D341Med (cell line): Measurements from ENCODE around the gene PTGES3.
A peak's percentile ranks its signal among the peaks of the same experiment; 100 is the strongest.
"Not testable (repeated sequence)": the region's sequence is repeated elsewhere in the genome, so short reads cannot be mapped to it uniquely, and the experiment has no call there.

Experiments used
- DNase-seq: peaks from one replicate; pipeline ENCODE4 v3.0.0; 2012; ENCODE audit warnings: low spot score

PTGES3 gene

DNA sequence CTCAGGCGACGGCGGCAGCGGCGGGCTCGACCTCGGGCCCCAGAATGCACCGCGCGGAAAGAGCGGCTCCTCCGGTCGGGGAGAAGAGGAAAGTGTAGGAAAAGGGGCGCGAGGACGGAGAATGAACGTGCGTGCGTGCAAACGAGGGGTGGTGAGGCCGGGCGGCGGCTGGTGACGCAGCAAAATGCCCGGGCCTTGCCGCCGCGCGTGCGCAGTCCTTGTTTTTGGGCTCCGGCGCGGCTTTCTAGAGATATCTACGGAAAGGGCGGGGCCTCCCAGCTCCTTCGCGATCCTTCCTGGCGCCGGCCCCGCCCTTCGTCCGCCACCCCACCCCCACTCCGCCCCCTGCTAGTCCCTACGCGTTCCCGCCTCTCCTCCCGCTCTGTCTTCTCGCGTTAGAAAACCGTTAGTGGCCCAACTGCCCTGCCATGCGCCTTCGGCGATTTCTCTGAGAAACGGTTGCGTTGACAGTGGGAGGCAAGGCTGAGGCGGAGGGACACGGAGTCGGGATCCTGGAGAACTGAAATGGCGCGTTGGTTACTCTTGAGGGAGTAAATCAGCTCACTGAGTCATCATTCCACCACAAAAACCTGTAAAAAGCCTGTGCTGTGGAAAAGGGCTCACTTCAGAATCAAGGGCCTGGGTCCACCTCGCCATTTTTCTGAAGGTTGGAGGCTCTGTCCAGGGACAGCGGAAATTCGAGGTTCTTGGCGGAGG is at the start of gene PTGES3:
Gene PTGES3 (minus strand): TSS at position 156 of the 717 bp plus-strand sequence. CDS start 285 bp downstream, outside the sequence.
- peak; percentile 98 for DNase-seq

DNA sequence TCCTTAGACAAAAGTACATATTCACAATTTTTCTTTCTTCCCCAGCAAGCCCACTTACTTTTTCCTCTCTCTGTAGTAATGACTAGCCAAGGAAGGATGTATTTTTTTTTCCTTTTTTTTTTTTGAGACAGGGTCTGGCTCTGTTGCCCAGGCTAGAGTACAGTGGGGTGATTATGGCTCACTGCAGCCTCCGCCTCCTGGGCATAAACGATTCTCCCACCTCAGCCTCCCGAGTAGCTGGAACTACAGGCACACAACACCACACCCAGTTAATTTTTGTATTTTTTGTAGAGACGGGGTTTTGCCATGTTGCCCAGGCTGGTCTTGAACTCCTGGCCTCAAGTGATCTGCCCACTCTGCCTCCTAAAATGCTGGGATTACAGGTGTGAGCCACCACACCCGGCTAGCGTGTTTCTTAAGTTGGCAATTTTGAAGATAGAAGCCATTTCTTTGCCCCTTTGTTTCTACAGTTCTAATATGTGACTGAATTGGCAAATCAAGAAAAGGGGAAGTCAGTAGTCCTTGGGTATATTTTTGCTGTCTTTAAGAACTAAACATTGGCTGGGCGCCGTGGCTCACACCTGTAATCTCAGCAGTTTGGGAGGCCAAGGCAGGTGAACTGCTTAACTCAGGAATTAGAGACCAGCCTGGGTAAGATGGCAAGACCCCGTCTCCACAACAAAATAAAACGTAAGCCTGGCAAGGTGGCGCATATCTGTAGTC is 40.2 kb upstream of the PTGES3 start:
- DNase-seq: no peak

DNA sequence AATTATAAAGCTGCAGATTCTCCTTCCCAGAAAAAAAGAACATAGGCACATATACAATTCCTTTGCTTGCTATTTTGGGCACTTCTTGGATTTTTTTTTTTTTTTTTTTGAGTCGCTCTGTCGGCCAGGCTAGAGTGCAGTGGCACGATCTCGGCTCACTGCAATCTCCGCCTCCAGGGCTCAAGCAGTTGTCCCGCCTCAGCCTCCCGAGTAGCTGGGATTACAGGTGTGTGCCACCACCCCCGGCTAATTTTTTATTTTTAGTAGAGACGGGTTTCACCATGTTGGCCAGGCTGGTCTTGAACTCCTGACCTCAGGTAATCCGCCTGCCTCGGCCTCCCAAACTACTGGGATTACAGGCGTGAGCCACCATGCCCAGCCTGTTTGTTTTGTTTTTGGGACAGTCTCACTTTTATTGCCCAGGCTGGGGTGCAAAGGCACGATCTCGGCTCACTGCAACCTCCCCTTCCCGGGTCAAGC is 38.2 kb upstream of the PTGES3 start:
- not testable (repeated sequence) for DNase-seq

DNA sequence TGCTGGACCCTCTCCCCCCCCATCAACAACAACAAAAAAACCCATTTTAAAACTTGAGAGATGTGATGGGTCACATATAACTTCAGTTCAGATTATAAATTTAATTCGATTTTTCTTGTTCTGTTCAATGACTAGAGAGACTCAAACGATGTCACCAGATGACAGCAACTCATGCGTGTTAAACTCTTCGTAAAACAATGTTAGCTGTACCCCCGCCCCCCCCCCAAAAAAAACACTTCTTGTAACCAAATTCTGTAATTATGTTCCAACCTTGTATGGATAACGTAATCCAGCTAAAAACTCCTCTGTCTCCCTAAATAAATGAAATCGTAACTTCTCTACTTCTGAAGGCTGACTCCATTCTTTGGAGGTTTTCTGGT is 37.6 kb upstream of the PTGES3 start:
- no peak for DNase-seq

GRCh38 chr12:56724972-56725722 is 37.1 kb upstream of the PTGES3 start, which contains the start of gene NACA:
TSS of gene NACA (minus strand) at chr12:56725299. CDS start at chr12:56724521, 778 bp downstream.
- peak; percentile 97 for DNase-seq

GRCh38 chr12:56724701-56724971 is 36.6 kb upstream of the PTGES3 start:
- no peak for DNase-seq

DNA sequence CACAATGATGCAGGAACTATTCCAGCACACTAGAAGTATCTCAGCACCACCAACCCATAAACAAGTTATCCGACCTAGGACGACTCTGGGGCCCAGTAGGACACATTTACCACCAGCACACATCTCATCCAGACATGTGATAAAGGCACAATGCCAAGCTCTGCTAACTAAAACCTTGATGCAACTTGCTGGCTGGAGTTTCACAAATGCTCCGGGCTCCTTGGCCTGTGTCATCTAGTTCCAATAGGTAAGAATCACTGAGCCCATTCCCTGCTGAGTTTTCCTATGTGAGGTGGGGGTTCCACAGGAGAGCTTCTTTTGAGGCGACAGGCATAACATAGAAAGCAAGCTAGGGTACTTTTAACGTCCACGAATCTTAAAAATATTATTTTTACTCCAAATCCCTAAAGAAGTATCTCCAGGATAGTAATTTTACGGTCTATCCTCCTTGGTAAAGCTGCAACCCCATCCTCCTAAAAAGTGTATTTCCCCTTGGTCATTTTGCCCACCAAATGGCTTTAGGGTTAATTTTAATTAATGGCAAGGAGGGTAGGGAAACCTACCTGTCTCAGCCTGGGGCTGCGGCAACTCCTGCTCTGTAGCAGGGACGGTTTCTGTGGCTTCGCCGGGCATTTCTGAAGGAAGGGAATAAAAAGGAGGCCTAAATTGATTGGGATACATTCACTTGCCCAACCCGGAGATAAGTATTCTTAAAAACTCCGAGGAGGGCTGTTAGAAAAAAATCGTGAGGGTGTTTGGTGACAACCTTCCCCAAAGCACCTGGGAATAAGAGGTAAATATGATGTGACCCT is 36.0 kb upstream of the PTGES3 start:
- DNase-seq: no peak

DNA sequence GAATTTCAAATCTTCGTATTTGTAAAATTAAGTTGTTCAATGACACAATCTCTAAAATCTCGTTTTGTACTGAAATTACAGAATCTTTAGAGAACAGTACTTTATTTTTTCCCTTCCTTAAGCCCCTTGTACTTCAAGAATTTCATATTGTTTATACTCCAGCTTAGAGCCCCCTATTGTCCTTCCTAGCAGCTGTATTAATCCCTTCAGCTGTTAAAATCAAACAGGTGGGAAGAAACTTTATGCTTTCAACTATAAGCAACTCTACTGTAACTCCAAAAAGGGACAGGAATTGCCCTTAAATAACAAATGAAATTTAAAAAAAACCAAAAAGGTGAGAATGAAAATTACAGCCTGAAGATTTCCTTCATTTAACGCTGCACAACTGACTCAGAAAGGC is 35.3 kb upstream of the PTGES3 start:
- DNase-seq: no peak

DNA sequence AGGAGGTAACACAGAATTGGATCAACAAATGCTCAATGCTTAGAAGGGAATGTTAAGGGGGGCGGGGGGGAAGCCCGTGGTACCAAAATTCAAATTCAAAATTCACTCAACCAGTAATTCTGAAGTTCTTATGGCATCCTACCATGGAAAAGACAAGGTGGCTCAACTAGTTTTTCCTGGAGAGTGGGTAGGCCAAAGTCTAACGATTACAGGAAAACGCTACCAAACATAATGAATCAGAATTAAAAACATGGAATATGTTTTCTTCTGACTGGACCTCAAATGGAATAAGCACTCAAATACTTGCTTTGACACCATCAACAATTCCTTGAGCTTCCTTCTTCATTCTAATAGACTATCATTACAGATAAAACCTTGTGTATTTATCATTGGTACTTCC is 34.7 kb upstream of the PTGES3 start:
- no peak for DNase-seq

DNA sequence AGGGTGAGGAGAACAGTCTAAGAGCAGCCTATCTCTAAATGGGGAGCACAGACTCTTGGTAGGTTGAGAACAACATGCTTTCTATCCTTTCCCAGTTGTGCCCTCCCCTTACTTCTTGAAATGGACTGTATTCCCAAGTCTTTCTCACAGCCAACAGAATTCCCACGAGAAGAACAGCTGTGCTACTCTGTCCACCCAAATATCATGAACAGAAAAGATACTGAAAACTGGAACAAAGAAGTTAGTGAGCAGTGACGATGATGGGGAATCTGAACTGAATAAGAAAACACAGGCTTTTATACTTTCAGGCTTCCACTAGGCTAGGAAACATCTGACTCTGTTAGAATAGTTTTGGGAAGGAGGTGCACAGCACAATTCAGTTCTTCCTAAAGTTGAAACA is 33.6 kb upstream of the PTGES3 start:
- no peak for DNase-seq

DNA sequence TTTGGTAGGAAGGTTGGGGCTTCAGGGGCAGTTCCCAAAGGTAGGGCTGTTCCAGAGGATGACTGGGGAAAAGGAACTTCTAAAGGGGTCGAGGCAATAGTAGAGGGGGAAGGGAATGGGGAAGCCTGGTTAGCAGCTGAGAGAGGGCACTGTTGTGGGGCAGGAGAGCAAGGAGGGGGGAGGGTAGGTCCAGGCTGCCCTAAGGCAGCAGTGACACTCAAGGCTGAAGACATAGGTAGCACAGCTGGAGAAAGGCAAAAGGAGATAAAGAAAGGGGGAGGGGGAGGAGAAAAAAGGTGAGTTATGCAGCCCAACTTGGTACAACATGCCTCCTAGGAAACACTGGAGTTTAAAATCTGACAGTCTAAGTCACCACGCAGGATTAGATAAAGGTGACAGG is 33.1 kb upstream of the PTGES3 start:
- no peak for DNase-seq

DNA sequence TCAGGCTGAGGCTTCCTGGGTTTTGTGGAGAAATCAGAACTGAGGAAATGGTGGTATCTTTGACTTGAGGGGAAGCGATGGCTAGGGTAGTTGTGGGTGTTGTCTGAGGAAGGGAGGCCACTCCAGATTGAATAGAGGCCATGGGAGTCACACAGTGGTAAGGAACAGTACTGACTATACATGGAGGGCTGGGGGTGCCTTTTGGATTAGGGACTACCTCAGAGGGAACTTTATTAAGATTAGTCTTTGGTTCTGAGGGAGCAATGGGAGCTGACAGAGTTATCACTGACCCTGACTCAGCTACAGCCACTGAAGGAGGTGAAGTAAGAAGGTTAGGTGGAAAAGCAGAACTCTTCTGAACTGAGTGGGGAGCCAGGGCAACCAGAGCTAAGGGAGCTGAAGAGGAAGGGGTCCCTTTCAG is 32.7 kb upstream of the PTGES3 start:
- no peak for DNase-seq

- DNase-seq: no peak
Measured at GRCh38 chr12:56719056-56719455, 31.0 kb upstream of the PTGES3 start.

DNA sequence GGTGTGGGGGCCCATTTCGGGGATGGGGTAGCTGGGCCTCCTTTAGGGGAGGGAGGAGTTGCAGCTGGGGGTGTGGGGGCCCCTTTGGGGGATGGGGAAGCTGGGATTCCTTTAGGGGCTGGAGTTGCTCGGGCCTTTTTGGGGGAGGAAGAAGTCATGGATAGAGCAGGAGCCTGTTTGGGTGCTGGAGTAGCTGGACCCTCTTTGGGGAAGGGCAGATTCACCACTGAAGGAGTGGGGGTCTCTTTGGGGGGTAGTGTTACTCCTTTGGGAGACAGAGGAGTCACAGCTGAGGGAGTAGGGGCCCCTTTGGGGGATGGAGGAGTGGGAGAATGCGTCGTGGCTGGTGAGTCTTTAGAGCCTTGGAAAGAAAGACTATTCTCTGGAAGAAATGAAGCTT is 30.6 kb upstream of the PTGES3 start:
- no peak for DNase-seq

DNA sequence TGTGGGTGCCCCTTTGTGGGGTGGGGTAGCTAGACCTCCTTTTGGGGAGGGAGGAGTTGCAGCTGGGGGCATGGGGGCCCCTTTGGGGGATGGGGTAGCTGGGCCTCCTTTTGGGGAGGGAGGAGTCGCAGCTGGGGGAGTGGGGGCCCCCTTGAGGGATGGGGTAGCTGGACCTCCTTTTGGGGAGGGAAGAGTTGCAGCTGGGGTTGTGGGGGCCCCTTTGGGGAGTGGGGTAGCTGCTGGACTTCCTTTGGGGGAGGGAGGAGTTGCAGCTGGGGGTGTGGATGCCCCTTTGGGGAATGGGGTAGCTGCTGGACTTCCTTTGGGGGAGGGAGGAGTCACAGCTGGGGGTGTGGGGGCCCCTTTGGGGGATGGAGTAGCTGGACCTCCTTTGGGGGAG is 30.1 kb upstream of the PTGES3 start:
- DNase-seq: no peak

DNA sequence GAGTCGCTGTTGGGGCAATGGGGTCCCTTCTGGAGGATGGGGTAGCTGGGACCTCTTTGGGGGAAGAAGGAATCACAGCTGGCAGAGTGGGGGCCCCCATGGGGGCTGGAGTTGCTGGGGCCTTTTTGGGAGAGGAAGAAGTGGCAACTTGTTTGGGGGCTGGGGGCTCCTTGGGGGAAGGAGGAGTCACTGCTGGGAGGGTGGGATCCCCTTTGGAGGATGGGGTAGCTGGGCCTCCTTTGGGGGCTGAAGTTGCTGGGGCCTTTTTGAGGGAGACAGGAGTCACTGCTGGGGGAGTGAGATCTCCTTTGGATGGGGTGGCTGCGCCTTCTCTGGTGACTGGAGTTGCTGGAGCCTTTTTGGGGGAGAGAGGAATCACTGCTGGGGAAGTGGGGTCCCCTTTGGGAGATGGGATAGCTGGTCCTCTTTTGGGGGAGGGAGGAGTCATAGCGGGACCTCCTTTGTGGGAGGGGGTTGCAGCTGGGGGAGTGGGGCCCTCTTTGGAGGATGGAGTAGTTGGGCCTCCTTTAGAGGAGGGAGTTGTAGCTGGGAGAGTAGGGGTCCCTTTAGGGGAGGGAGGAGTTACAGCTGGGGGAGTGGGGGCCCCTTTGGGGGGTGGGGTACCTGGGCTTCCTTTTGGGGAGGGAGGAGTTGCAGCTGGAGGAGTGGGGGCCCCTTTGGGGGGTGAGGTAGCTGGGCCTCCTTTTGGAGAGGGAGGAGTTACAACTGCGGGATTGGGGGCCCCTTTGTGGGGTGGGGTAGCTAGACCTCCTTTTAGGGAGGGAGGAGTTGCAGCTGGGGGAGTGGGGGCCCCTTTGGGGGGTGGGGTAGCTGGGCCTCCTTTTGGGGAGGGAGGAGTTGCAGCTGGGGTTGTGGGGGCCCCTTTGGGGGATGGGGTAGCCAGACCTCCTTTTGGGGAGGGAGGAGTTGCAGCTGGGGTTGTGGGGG is 29.1 kb upstream of the PTGES3 start:
- DNase-seq: no peak

DNA sequence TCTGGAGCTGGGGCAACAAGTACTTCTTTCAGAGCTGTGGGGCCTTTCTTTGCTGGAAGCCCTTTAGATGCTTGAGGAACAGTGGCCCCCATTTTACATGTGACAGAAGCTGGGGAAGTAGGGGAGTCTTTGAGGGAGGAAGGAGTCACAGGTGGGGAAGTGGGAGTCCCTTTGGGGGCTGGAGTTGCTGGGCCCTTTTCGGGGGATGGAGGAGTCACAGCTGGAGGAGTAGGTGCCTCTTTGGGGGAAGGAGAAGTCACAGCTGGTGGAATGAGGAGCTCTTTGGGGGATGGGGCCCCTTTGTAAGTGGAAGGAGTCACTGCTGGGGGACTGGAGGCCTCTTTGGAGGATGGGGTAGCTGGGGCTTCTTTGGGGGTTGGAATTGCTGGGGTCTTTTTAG is 28.4 kb upstream of the PTGES3 start:
- no peak for DNase-seq

DNA sequence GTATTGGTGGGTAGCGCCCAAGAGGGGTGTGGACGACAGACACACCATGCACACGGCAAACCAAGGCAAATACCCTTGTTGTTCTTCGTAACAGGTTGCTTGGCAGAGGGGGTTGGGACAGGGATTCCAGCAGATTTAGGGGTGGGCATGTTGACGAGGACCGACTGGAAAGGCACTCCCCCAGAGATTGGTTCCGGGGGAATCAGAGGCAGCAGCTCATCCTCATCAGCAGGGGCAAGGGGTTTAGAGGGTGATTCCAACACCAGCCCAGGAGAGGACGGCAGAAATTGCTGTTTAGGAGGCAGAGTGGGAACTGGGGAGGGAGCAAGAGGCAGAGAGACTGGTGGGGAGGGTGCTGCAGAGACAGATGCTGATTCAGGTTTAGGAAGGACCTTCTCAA is 27.7 kb upstream of the PTGES3 start:
- DNase-seq: no peak

- no peak for DNase-seq
Measured at GRCh38 chr12:56714431-56714929, 26.4 kb upstream of the PTGES3 start.

DNA sequence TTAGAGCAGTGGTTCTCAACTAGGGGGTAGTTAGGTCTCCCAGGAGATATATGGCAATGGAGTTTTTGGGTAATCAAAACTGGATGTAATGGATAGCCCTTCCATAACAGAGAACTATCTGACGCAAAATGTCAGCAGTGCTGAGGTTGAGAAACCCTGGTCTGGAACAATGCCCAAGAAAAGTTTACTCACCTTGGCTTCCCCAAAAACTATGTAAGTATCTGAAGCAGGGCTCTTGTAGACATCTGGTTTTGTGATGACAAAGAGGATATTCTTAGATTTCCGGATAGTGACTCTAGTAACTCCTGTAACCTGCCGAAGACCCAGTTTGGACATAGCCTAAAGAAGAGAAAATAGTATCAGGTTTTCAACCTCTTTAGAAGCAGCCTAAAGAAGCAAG is 25.3 kb upstream of the PTGES3 start:
- no peak for DNase-seq
